HG03066 (cell line): ENCODE results near the gene KNSTRN.
A peak's percentile ranks its signal among the peaks of the same experiment; 100 is the strongest.

ENCODE experiments used
- ATAC-seq: cut with Tn5 transposase; IDR thresholded peaks from one replicate; pipeline ENCODE4 v1.9.1; 2021; ENCODE audit warnings: low read depth; ENCODE audit not compliant: unreplicated experiment

KNSTRN gene

DNA sequence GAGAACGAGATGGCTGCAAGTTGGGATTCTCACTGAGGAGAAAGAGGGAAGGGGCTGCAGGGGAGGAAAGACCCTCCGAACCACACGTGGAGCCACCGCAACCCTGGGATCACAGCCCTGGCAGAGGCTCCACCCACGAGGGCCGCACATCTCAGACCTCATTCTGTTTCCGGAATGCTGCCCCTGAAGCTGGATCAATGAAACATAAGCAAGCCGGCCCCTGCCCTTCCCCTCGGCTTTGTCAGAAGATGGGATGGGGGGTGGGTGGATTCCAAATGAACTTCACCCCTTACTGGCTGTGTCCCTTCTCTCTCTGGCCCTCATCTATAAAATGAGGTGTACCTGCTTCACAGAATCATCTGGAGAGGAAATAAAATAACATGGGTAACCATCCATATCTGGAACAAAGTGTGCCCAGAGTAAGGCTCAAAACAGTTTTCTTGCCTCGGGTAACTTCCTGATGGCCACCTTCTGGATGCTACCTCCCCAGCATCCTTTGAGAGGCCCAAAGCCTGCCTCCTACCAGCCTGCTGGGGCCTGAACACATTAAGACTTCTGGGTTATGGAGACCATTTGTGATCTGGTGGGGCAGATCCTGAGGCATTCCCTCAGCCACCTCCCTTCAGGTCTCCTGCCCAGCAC, 37.2 kb upstream of the KNSTRN start:
- ATAC-seq = no peak

DNA sequence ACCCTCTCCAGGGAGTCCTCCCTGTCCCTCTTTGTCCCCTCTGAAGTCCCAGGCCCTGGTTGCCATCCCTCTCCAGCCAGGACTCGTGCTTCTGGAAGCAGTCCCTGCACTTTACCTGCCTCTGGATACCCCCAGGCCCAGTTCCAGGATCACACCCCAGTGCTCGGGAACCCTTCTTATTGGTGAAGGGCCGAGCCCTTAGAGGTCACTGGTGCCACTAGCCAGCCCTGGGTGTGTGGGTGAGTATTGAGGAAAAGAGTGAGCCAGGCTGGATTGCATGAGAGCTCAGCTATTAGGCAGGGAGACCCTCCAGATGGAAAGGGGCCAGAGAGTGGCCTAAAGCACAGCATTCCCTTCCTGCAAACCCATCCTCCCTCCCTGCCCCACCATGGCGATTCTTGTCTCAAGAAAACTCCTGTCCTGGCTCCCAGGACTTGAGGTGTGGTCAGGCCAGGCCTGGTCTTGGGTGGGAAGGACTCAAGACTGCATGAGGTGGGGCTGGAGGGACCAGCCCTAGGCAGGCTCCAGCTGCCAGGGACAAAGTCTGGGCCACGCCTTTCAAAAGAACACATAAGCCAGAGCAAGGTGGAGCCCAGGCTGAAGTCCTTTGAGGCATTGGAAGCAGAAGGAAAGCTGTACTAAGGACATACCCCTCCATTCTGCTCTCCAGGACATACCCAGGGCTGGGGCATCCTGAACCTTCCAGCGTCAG, 36.5 kb upstream of the KNSTRN start:
- ATAC-seq = no peak

DNA sequence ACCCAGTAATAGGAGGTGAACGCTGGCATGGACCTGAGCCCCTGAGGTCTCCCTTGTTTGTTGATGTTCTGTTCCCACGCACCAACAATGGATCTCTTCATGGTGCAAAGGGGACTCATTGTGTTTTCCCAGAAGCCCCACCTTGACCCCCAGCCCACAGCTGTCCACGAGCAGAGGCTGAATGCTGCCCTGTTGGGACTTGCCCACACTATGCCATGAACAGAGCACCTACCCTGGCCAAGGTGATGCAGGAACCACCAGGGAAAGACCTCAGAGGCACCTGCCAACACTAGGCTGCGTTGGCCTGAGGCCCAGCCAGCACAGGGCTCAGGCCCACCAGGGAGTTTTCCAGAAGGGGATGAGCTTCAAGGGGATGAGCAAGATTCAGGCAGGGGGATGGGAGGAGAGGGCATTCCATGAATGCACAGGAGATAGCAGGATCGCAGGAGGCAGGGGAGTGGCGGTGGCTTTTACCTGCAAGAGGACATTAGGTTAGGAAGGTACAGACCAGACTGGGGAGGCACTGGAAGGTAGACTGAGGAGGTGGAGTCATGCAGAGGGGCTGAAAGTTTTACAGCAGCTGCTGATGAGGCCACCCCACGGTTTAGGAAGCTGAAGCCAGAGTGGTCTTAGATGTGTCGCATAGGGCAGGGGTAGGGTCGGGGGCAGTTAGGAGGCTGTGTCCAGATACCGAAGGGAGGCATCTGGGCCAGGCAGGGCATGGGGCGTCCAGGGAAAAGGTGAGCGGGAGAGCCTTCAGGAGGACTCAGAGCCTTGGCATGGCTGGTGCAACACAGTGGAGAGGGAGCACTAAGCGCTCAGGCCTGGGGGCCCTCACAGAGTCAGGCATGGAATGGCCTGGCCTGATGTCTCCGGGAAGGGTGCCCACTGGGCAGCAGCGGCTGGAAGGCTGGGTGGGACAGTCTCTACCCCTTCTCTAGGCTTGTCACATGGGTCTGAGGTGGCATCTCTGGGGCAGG, 35.7 kb upstream of the KNSTRN start:
- no peak for ATAC-seq

DNA sequence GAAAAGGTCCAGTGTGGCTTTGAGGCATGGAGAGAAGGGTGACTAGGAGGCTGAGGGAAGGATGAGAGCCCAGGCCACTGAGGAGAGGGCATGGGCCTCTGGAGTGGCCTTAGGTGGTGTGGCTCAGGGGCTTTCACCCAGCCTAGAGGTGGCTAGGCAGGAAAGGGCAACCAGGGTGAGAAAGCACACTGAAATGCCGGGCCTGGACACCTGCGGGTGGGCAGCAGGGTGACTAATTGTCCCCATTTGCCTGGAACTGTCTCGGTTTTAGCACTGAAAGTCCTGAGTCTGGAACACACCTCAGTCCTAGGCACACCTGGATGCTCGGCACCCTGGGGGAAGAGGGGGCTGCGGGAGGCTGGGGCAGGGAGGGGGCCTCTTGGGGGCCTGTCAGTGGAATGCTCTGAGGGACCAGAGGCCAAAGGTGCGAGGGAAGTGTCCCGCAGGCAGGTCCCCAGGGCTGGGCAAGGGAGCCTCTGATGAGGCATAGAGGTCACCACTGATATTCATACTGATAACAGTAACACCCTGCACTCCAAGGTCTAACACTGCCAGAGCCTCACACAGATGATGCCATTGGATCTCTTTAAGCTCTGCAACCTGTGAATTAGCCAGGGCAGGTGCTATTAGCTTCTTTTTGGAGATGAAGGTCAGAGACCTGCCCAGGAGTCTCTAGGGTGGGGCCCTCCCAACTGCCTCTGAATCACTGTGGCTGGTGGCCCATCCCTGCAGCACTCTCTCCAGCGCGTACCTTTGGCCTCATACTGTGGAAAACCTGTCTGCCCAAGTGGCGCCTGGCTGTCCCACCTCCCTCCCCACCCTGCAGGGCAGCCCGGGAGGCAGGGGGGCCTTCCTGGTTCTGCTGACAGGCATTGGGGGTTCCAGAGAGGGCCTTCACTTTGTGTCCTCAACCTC, 34.7 kb upstream of the KNSTRN start:
- no peak for ATAC-seq

DNA sequence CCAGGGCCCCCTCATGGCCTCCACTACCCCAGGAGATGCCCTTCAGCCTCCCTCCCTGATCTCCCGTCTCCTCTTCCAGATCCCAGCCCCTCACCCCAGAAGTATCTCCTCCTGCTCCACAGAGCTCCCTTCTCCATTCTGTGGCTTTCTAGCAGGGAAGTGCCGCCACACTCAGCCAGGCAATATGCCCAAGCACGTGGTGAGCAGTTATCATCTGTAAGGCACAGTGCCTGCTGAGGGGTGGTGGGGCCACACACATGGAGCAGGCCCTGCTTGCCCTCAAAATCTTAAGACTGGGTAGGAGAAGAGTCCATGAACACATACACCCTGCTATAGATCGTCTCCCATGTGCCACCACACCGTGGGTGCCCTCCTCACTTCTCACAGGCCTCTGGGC, 34.0 kb upstream of the KNSTRN start:
- no peak for ATAC-seq

DNA sequence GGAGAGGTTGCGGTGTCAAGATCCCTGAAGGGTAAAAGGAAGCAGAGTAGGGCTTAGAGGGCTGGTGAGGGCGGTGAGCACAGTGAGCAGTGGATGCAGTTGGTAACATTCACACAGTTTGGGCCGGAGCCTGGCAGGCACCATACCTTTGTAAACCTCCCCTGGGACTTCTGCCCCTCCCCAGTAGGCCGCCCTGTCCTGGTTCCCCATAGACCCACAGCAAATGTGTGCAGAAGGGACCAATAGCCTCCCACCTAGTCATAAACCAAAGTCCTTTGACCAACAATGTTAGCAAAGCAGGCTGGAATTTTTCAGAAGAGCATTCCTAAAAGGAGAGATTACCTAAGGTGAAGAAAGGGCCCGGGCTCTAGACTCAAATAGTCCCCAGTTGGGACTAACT, 33.4 kb upstream of the KNSTRN start:
- no peak for ATAC-seq

DNA sequence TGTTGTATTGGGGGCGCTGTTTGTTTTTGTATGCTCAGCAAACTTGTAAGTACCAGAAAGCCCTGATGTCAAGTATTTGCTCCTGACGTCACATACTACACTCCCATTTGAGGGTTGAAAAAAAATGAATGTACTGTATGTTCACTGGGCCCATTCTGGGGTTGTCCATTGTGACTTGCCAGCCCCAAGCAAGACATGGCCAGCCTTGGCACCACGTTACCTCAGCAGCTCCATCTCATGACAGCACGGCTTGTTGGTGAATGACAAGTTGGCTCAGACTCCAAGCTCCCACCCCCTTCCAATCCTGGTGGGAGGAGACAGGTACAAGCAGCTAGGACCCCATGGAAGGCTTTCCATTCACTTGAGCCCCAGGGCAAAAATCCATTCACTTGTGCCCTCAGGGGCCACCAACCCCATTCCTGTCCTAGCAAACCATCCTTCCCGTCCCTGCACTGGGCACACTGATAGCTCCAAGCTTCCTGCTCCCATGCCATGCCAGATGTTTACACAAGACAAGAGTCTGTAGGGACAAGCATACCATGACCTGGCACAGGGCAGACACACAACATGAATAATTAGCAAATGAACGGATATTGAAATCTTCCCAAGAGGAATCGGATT, 30.1 kb upstream of the KNSTRN start:
- no peak for ATAC-seq

DNA sequence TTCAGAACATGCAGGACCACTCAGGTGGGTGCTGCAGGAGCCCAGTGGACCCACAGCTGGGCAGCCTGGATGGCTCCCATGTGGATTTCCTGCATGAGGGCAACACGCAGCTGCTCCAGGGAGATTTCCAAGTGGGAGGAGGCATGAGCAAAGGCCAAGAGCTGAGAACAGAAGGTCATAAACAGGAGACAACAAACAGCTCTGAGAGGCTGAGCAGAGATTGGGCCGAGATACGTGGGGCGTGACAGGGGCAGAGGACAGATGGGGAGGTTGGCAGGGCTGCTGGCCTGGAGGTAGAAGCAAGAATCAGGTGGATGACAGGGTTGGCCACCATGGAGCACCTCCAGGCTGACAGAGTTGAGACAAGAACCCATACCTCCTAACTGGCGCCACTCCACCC, 28.8 kb upstream of the KNSTRN start:
- no peak for ATAC-seq

DNA sequence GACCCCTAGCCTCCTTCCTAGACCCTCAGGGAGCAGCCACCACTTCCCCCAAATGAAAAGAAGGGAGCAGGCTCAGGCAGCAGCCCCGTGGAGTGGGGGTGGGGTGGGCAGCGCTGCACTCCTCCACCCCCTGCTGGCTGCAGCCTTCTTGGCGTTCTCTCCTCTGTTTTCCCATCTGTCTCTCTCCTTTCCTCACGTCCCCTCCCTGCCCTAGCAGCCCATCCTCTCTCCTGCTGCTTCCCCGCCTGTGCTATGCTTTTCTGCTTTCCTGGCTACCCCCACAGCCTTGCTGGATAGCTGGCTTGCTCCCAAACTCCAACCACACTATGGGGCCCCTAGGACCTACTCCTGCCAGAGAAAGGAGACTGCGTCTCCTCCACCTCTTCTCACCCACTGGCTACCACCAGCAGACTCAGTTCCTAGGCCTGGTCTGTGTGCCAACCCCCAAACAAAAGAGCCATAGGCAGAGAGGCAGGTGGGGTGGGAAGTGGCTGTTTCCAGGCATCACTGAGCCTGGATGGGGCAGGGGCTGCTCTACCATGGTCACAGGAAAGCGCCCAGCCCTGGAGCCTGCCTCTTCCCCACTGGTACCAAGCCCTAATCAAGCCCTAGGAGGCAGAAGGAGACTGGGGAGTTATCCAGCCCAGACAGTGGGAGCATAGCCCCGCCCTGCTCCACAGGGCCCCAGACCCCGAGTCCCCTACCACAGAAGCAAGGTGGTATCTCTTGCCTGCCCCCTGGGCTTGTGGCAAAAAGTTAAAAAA, 27.9 kb upstream of the KNSTRN start:
- no peak for ATAC-seq

DNA sequence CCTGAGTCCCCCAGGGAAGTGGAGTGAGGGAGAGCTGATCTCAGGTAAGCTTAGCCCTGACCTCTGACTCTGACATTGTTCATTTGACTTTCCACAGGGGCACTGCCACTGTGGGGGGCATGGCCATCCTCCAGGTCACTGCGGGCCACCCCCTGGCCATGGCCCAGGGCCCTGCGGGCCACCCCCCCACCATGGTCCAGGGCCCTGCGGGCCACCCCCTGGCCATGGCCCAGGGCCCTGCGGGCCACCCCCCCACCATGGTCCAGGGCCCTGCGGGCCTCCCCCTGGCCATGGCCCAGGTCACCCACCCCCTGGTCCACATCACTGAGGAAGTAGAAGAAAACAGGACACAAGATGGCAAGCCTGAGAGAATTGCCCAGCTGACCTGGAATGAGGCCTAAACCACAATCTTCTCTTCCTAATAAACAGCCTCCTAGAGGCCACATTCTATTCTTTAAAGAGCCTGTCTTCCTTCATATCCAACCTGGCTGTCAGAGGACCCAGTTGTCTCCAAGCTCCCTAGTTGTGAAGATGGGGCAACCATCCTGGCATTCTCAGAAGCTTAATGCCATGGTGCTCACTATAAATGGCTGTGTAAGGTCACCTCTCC, 26.4 kb upstream of the KNSTRN start:
- ATAC-seq = no peak

DNA sequence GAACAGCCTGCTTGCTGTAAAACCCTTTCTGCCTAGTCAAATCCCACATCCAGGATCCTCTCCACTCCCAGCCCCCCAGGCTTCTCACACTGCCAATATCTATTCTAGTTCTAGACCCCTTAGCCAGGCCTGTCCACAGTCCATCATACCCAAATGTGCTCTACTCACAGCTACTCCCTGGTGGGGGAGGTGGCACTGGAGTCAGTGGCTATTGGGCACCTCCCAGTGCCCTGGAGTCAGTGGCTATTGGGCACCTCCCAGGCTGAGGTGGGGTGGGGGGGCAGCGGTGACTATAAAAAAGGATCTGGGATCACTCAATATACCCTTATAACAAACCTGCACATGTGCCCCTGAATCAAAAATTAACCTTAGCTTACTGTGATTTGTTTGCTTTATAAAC, 25.3 kb upstream of the KNSTRN start:
- ATAC-seq = no peak

DNA sequence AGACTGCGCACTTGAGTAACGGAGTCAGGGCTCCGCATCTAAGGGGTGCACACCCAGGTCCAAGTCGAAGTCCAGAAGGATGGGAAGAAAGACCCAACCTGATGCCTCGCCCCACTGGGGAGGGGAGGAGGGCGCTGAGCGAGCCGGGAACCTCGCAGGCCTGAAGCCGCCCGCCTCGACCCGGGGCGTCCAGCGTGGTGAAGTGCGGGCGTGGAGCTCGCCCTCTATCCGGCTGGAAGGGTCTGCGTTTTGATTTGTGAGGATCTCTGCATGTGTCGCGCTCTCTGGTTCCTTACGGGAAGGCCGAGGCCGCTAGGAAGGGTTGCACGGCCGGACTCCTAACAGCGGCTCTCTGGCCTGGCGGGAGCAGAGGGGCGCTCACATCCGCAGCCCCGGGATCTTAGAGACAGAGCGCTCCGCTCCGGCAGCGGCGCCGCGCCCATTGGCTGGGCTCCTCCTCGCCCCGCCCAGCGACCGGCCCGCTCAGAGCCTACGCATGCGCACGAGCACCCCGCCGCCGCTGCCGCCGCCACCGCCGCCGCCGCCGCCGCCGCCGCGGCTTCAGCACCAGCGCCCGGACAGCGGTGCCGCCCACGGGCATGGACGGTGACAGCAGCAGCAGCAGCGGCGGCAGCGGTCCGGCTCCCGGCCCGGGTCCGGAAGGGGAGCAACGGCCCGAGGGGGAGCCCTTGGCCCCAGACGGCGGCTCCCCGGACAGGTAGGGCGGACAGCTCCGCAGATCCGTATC, 24.6 kb upstream of the KNSTRN start, which contains the start of gene DISP2:
TSS of gene DISP2 (plus strand) at position 497 of the 748 bp plus-strand sequence. CDS start at position 600, 103 bp downstream.
- peak; percentile 69 for ATAC-seq

DNA sequence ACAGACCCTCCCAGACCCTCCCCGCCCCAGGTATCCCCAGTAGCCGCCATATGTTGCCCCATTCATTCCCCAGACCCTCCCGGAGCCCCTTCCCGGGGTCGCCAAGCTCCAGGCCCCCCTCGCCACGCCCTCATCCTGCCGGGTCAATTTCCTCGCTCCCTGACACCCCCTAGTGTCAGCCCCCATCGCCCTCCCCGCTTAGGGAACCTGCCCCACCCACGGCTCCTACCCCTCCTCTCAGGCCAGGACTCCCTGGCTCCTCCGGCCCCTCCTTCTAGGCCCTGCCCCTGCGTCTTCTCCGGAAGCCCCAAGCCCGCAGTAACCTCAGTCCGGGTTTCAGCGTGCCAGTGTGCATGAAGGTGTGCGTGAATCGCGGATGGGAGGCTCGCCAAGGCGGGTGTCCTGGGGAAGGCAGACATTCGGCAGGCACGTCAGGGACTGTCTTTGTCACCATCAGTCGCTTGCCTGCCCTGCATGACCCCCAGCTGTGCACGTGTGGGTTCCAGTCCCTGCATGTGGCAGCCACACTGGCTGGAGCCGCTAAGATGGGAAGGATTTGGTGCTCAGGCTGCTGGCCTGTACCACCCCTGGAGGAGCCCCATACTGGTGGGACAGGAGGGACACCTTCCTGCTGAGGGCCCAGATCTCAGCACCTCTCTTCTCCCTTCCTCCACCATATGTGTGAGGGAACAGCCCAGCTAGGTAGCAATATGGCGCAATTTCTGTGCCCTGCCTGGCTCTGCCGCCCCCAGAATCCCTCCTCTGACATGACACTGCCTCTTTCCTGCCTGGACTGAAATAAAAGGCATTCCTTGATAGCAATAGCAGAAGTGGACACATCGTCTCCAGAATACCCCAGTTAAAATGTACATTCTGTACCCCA, 23.8 kb upstream of the KNSTRN start:
- ATAC-seq = peak; percentile 6

DNA sequence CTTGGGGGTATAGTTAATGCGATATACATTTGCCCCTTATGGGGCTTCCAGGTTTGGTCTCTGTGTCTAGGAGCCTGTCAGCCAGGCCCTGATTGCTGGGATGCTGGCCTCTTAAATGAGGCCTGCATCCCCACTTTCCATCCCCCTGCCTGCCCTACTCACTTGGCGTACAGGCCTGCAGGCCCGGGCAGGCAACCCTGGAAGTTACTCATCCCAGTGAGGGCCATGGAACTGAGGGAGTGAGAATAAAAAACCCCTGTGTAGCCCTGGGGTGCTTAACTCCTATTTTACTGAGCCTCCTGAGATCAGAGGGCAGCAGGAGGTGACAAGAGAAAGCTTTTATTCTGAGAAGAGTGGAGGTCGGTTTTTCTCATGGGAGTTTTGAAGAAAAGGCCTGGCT, 22.5 kb upstream of the KNSTRN start:
- no peak for ATAC-seq

DNA sequence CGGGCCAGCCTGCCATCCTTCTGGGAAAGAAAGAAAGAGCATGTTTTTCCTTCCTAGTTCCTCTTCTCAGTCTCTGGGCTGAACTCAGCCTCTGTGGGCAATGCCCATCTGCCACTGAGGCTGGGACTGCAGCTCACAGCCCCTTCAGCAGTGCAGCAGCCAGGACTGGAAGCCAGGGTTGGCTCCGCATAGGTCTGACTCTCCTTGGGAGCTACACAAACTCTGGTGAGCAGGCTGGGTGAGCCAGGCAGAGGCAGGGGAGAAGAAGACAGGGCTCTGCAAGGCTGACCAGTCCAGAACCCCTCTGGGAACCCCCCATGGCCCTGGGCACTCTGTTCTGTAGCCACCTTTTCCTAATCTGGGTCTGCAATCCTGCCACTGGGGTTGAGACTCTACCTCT, 20.9 kb upstream of the KNSTRN start:
- no peak for ATAC-seq

DNA sequence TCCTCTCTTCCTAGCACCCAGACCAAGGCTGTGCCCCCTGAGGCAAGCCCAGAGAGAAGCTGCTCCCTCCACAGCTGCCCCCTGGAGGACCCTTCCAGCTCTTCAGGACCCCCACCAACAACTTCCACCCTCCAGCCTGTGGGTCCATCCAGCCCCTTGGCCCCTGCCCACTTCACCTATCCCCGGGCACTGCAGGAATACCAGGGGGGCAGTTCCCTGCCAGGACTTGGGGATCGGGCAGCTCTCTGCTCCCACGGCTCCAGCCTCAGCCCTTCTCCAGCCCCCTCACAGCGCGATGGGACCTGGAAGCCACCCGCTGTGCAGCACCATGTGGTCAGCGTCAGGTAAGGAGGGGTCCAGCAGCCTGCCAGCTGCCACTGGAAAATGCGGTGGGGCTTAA, 18.9 kb upstream of the KNSTRN start:
- no peak for ATAC-seq

DNA sequence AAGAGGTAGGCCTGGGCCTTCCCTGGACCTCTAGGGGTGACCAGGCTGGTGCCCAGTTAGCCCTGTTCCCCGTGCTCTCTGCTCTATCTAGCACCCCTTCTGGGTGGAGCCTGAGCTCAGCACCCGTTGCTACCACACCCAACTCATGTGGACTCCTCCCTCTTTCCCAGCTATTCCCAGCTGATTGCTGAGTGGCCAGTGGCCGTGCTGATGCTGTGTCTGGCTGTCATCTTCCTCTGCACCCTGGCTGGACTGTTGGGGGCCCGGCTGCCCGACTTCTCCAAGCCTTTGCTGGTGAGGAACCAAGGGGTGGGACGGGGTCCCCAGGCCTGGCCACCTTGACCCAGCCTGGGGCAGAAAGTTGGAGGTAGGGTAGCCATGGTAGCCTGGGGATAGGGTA, 18.3 kb upstream of the KNSTRN start:
- ATAC-seq = no peak
